Measurements from ENCODE around the gene RFX2.

RFX2 gene

DNA sequence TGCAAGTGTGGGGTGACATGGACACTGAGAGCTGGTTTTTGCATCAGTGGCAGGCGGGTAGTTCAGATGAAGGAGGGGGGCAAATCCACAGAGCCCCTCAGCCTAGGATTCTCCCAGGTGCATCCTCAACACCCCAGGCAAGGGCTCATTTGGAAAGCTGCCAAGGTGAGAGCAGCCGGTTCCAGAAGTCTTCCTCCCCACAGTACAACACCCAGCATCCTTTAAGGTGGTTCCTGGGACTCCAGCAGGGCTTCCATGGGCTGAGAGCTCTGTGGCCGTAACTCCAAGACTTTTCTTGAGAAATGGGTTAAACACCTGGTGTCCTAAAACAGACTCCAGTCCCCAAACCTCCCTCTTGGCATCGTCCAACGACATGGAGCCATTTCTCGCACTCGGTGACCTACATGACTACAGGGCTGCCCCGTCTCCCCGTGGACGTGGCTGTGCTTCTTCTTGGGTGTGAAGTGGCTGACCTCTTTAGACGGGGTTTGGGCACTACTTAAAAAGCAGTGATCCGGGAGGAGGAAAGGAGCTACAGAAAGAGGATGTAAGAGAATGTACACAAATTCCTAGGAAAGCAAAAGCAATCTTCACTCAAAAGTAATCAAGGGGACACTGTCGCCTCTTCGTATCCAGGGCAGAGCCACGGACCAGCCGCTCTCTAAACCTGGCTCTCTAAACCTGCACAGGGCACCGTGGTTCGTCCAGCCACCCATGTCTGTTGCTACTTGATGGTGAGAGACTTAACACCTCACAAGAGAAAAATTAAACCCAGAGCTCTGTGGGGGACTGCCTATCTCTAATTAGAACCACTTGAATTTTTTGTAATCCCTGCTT, 157.9 kb downstream of the RFX2 start:
- H3K4me3 ChIP-seq (ENCODE audit: insufficient read length, low read depth), result no peak overlapping the region
- H3K27me3 ChIP-seq (ENCODE audit: insufficient read depth, insufficient read length), result no peaks in the 10 kb centered on the region
- H3K9ac ChIP-seq (ENCODE audit: insufficient read length, low read depth), result no peak overlapping the region
- DNase-seq (ENCODE audit: low read depth, low spot score), result no peak
- H3K9me3 ChIP-seq (ENCODE audit: insufficient read depth, low read length), result no peaks in the 10 kb centered on the region
- H3K4me1 ChIP-seq (ENCODE audit: insufficient read depth, insufficient read length), result peaks cover 16% of the 10 kb centered on the region
- peaks cover 34% of the 10 kb centered on the region for H3K36me3 ChIP-seq (ENCODE audit: insufficient read depth, insufficient read length, low read length)
- no peak for TF ChIP-seq YY1 (IDR thresholded peaks at IDR 0.05; ENCODE audit: insufficient read depth, insufficient read length)
- TF ChIP-seq SUZ12 (IDR thresholded peaks at IDR 0.05; ENCODE audit: extremely low read depth, insufficient read depth, insufficient read length), result no peak
- no peak for TF ChIP-seq ZNF274 (IDR thresholded peaks at IDR 0.05; ENCODE audit: low read depth, low read length)

DNA sequence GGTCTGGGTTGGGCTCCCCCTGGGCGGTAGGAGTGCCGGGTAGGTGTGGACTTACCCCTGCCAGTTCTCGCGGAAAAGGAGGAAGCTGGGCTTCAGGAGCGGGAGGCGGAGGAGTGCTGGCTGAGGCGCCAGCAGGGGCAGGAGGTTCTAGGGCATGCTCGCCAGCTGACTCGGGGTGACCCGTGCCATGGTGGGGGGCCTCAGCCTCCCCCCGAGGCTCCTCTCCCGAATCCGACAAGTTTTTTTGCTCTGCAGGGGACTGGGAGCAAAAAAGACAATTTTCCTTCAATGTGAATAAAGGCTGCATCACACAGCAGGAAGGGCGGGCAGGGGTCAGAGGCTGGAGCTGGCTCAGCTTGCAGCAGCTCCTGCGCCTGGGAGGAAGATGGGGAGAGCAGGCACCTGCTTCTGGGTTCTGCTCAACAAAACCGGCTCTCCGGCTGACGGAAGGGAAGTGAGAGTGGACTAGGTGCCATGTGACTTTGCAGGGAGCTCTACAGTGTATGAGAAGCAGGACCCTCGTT, 158.9 kb downstream of the RFX2 start:
- no peaks in the 10 kb centered on the region for H3K9me3 ChIP-seq (ENCODE audit: insufficient read depth, low read length)

DNA sequence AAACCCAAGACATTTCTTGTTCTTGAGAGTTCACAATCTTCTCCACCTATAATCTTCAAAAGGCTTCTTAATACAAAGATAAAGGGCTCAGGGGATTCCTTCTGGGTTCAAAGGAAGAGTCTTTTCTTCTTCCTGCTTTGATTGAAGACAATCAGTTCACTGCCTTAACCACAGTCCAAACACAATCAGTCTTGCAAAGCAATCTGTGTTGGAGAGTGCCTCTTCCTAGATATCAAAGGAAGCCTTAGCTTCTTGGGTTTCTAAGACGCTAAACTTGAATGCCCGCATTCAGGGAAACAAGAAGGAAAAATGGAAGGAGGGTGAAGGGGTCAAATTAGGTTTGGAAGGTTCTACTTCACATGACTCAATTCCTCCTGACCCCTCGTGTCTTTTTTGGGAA, 159.6 kb downstream of the RFX2 start:
- H3K4me1 ChIP-seq (ENCODE audit: insufficient read depth, insufficient read length), result peaks cover 12% of the 10 kb centered on the region
- no peaks in the 10 kb centered on the region for H3K27me3 ChIP-seq (ENCODE audit: insufficient read depth, insufficient read length)
- TF ChIP-seq ZNF274 (IDR thresholded peaks at IDR 0.05; ENCODE audit: low read depth, low read length) (no peak), YY1 (IDR thresholded peaks at IDR 0.05; ENCODE audit: insufficient read depth, insufficient read length) (no peak), SUZ12 (IDR thresholded peaks at IDR 0.05; ENCODE audit: extremely low read depth, insufficient read depth, insufficient read length) (no peak)
- no peaks in the 10 kb centered on the region for H3K9me3 ChIP-seq (ENCODE audit: insufficient read depth, low read length)
- H3K36me3 ChIP-seq (ENCODE audit: insufficient read depth, insufficient read length, low read length), result peaks cover 39% of the 10 kb centered on the region
- no peak overlapping the region for H3K4me3 ChIP-seq (ENCODE audit: insufficient read length, low read depth)
- H3K9ac ChIP-seq (ENCODE audit: insufficient read length, low read depth), result no peak overlapping the region
- no peak for DNase-seq (ENCODE audit: low read depth, low spot score)

More for the DNA sequence above, 158.9 kb downstream of the RFX2 start:
- H3K36me3 ChIP-seq (ENCODE audit: insufficient read depth, insufficient read length, low read length), result peaks cover 34% of the 10 kb centered on the region
- H3K9ac ChIP-seq (ENCODE audit: insufficient read length, low read depth), result no peak overlapping the region
- peaks cover 12% of the 10 kb centered on the region for H3K4me1 ChIP-seq (ENCODE audit: insufficient read depth, insufficient read length)
- TF ChIP-seq SUZ12 (IDR thresholded peaks at IDR 0.05; ENCODE audit: extremely low read depth, insufficient read depth, insufficient read length) (no peak), YY1 (IDR thresholded peaks at IDR 0.05; ENCODE audit: insufficient read depth, insufficient read length) (no peak), ZNF274 (IDR thresholded peaks at IDR 0.05; ENCODE audit: low read depth, low read length) (no peak)
- no peak overlapping the region for H3K4me3 ChIP-seq (ENCODE audit: insufficient read length, low read depth)
- DNase-seq (ENCODE audit: low read depth, low spot score), result no peak
- H3K27me3 ChIP-seq (ENCODE audit: insufficient read depth, insufficient read length), result no peaks in the 10 kb centered on the region

DNA sequence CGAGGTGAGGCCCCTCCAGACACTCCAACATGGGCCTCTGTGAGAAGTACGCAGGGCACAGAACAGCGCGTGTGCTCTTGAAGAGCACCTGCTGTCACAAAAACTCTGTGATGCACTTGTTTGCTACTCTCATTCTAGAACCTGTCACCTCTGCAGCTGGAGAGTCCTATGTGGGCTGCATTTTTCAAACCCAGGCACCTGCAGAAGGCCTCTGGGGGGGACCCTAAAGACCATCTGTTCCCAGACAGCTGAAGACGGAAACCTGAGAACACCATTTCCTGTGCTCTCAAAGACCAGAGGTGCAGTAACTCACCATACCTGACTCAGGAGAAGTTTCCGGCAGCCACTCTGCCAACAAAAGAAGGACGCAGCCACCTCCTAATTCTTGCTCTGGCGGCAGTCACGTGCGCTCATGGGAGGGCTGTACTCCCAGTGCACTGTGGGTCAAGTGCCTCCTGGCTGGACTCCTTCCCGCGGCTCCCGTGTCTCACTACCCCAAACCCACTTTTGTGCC, 160.5 kb downstream of the RFX2 start:
- H3K36me3 ChIP-seq (ENCODE audit: insufficient read depth, insufficient read length, low read length), result peaks cover 46% of the 10 kb centered on the region
- no peaks in the 10 kb centered on the region for H3K9me3 ChIP-seq (ENCODE audit: insufficient read depth, low read length)
- H3K4me1 ChIP-seq (ENCODE audit: insufficient read depth, insufficient read length), result peaks cover 14% of the 10 kb centered on the region
- DNase-seq (ENCODE audit: low read depth, low spot score), result no peak
- no peak overlapping the region for H3K9ac ChIP-seq (ENCODE audit: insufficient read length, low read depth)
- no peak overlapping the region for H3K4me3 ChIP-seq (ENCODE audit: insufficient read length, low read depth)
- H3K27me3 ChIP-seq (ENCODE audit: insufficient read depth, insufficient read length), result no peaks in the 10 kb centered on the region
- TF ChIP-seq SUZ12 (IDR thresholded peaks at IDR 0.05; ENCODE audit: extremely low read depth, insufficient read depth, insufficient read length) (no peak), YY1 (IDR thresholded peaks at IDR 0.05; ENCODE audit: insufficient read depth, insufficient read length) (no peak), ZNF274 (IDR thresholded peaks at IDR 0.05; ENCODE audit: low read depth, low read length) (no peak)

DNA sequence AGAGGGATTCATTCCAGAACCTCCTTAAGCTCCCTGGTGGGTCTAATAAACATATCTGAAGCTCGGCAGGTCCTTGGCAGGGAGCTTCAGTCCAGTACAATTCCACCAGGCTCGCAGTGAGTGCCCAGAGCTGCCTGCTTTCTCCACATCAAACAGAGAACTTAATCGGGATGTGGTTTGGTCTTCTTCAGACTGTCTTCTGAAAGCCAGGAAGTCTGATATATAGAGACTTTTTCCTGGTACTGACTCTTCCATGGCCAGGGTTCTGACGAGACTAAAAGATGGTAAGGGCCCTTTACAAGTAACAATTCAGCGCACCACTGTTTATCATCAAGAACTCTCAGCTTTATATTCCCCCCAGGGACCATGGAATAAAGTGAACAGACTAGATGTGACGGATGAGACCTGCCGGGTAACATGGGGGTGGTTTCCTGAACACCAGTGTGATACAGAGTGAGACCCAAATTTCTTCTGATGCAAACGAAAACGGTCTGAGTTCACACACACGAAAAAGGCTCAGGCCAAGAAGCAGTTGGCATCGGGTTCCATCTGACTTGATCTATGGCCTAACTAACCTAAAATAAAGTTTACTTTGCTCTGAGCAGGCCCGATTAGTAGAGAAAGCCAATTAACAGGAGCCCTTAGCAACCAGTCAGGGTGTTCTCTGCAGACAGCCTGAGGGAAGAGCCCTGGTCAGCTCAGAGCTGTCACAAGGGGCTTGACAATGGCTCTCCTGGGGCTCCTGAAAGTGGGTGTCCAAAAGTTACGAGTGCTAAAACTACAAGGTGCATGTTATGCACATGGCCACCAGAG, 161.3 kb downstream of the RFX2 start:
- H3K9me3 ChIP-seq (ENCODE audit: insufficient read depth, low read length), result no peaks in the 10 kb centered on the region
- peaks cover 51% of the 10 kb centered on the region for H3K36me3 ChIP-seq (ENCODE audit: insufficient read depth, insufficient read length, low read length)
- DNase-seq (ENCODE audit: low read depth, low spot score), result no peak
- H3K4me1 ChIP-seq (ENCODE audit: insufficient read depth, insufficient read length), result peaks cover 15% of the 10 kb centered on the region
- no peak overlapping the region for H3K9ac ChIP-seq (ENCODE audit: insufficient read length, low read depth)
- no peak overlapping the region for H3K4me3 ChIP-seq (ENCODE audit: insufficient read length, low read depth)
- no peaks in the 10 kb centered on the region for H3K27me3 ChIP-seq (ENCODE audit: insufficient read depth, insufficient read length)
- no peak for TF ChIP-seq ZNF274 (IDR thresholded peaks at IDR 0.05; ENCODE audit: low read depth, low read length)
- TF ChIP-seq SUZ12 (IDR thresholded peaks at IDR 0.05; ENCODE audit: extremely low read depth, insufficient read depth, insufficient read length), result no peak
- no peak for TF ChIP-seq YY1 (IDR thresholded peaks at IDR 0.05; ENCODE audit: insufficient read depth, insufficient read length)

DNA sequence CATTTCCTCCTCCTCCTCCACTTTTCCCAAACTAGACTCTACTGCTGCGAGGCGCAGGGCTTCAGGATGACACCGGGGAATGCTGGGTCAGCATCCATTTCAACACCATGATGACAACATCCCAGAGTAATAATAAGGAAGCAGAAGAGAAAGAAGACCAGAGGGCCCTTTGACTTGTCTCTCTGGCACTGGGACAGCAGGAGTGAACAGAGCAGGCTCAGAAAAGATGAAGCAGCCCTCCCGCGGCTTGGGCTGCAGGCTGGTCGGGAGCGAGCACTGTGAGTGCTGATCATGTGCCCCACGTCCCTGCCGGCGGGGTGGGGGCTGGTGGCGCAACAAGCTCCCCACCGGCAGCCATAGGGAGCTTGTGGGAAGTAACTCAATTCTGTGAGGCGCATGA, 162.9 kb downstream of the RFX2 start:
- H3K9ac ChIP-seq (ENCODE audit: insufficient read length, low read depth), result no peak overlapping the region
- no peaks in the 10 kb centered on the region for H3K9me3 ChIP-seq (ENCODE audit: insufficient read depth, low read length)
- no peak for TF ChIP-seq SUZ12 (IDR thresholded peaks at IDR 0.05; ENCODE audit: extremely low read depth, insufficient read depth, insufficient read length)
- TF ChIP-seq ZNF274 (IDR thresholded peaks at IDR 0.05; ENCODE audit: low read depth, low read length), result no peak
- no peak for TF ChIP-seq YY1 (IDR thresholded peaks at IDR 0.05; ENCODE audit: insufficient read depth, insufficient read length)
- no peaks in the 10 kb centered on the region for H3K27me3 ChIP-seq (ENCODE audit: insufficient read depth, insufficient read length)
- H3K36me3 ChIP-seq (ENCODE audit: insufficient read depth, insufficient read length, low read length), result peaks cover 58% of the 10 kb centered on the region
- DNase-seq (ENCODE audit: low read depth, low spot score), result no peak
- H3K4me1 ChIP-seq (ENCODE audit: insufficient read depth, insufficient read length), result peaks cover 18% of the 10 kb centered on the region
- H3K4me3 ChIP-seq (ENCODE audit: insufficient read length, low read depth), result no peak overlapping the region

Measured in NT2/D1 (cell line).